ENCODE measurements around the gene MTMR1.

MTMR1 gene

DNA sequence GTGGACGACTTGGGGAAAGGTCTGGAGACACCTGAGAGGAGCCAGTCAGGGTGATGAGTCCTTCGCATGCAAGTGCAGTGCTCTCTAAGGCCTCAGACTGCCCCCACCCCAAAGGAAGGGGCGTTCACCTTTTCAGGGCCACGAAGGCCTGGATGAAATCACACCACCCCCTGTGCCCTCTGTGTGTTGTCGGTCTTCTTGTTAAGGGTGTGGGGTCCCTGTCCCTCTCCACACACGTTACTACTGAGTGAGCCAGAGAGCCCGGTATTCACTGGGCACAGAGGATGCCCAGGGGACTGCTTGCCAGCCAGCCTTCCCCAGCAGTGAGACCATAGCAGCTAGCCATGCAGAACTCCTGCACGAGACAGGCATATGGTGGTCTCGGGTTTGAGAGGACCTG lies 72.0 kb downstream of the MTMR1 start:
- no peaks in the 10 kb centered on the region for H3K9me3 ChIP-seq (ENCODE audit: insufficient read depth, low read length, severe bottlenecking)
- H3K4me2 ChIP-seq (ENCODE audit: insufficient read depth, low read length): no peak overlapping the region
- H3K4me1 ChIP-seq (ENCODE audit: insufficient read depth, low read length): no peaks in the 10 kb centered on the region
- peaks cover 24% of the 10 kb centered on the region; the same call in 1 of the 2 replicates for H3K36me3 ChIP-seq (ENCODE audit: insufficient read depth, low read length)
- H3K27me3 ChIP-seq (ENCODE audit: insufficient read depth, low read length, poor library complexity): no peaks in the 10 kb centered on the region
- TF ChIP-seq EZH2 (IDR thresholded peaks at IDR 0.05; ENCODE audit: borderline replicate concordance, low read depth, low read length, severe bottlenecking): no peak
- TF ChIP-seq, protein P1, sequence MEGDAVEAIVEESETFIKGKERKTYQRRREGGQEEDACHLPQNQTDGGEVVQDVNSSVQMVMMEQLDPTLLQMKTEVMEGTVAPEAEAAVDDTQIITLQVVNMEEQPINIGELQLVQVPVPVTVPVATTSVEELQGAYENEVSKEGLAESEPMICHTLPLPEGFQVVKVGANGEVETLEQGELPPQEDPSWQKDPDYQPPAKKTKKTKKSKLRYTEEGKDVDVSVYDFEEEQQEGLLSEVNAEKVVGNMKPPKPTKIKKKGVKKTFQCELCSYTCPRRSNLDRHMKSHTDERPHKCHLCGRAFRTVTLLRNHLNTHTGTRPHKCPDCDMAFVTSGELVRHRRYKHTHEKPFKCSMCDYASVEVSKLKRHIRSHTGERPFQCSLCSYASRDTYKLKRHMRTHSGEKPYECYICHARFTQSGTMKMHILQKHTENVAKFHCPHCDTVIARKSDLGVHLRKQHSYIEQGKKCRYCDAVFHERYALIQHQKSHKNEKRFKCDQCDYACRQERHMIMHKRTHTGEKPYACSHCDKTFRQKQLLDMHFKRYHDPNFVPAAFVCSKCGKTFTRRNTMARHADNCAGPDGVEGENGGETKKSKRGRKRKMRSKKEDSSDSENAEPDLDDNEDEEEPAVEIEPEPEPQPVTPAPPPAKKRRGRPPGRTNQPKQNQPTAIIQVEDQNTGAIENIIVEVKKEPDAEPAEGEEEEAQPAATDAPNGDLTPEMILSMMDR (IDR thresholded peaks at IDR 0.05; ENCODE audit: borderline replicate concordance, extremely low read depth, low read length, poor library complexity, severe bottlenecking): no peak
- no peak overlapping the region for H2AFZ ChIP-seq (ENCODE audit: low read depth, low read length)
- DNase-seq: no peak
- H3K27ac ChIP-seq (ENCODE audit: low read length): no peak overlapping the region
- no peak overlapping the region for H3K9ac ChIP-seq (ENCODE audit: low read depth, low read length)
- H4K20me1 ChIP-seq (ENCODE audit: insufficient read depth, low read length): no peaks in the 10 kb centered on the region
- H3K79me2 ChIP-seq (ENCODE audit: insufficient read depth, low read length): no peaks in the 10 kb centered on the region
- no peak for ATAC-seq (ENCODE audit: insufficient read depth, low read depth)
- H3K4me3 ChIP-seq (ENCODE audit: low read depth in 1 of 2, low read length in 2 of 2): no peak overlapping the region

DNA sequence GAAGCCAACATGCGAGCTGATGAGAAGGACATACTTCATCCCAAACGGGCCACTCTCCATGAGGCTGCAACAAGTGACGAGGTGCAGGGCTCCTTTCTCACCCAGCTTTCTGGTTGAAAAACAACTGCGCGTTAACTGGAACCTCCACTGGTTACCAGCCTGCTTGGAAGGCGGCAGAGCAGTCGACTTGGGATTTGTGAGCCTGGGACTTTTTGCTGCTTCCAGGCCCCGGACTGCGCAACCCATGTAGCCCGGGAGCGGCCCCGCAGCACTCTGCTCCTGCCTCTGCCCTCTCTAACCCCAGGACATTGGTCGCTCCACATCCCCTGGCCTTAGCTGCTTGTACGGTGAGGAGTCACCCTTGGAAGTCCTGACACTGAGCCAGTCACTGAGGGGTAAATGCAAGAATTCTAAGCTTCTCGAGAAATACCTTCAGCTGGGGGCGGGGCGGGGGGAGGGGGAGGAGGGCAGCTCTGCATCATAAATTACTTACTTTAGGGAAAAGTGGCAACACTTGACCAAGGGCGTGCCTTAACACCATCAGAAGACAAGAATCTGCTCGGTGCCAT lies 72.7 kb downstream of the MTMR1 start:
- Histone ChIP-seq H3K4me2 (ENCODE audit: insufficient read depth, low read length) (no peak overlapping the region), H4K20me1 (ENCODE audit: insufficient read depth, low read length) (no peaks in the 10 kb centered on the region), H3K9me3 (ENCODE audit: insufficient read depth, low read length, severe bottlenecking) (no peaks in the 10 kb centered on the region), H3K79me2 (ENCODE audit: insufficient read depth, low read length) (no peaks in the 10 kb centered on the region), H3K36me3 (ENCODE audit: insufficient read depth, low read length) (peaks cover 24% of the 10 kb centered on the region; the same call in 1 of the 2 replicates), H3K27ac (ENCODE audit: low read length) (no peak overlapping the region), H2AFZ (ENCODE audit: low read depth, low read length) (no peak overlapping the region), H3K4me3 (ENCODE audit: low read depth in 1 of 2, low read length in 2 of 2) (no peak overlapping the region), H3K27me3 (ENCODE audit: insufficient read depth, low read length, poor library complexity) (no peaks in the 10 kb centered on the region), H3K9ac (ENCODE audit: low read depth, low read length) (no peak overlapping the region), H3K4me1 (ENCODE audit: insufficient read depth, low read length) (no peaks in the 10 kb centered on the region)
- DNase-seq (no peak), ATAC-seq (ENCODE audit: insufficient read depth, low read depth) (no peak)
- TF ChIP-seq, protein P1 (IDR thresholded peaks at IDR 0.05; ENCODE audit: borderline replicate concordance, extremely low read depth, low read length, poor library complexity, severe bottlenecking): no peak
- no peak for TF ChIP-seq EZH2 (IDR thresholded peaks at IDR 0.05; ENCODE audit: borderline replicate concordance, low read depth, low read length, severe bottlenecking)

DNA sequence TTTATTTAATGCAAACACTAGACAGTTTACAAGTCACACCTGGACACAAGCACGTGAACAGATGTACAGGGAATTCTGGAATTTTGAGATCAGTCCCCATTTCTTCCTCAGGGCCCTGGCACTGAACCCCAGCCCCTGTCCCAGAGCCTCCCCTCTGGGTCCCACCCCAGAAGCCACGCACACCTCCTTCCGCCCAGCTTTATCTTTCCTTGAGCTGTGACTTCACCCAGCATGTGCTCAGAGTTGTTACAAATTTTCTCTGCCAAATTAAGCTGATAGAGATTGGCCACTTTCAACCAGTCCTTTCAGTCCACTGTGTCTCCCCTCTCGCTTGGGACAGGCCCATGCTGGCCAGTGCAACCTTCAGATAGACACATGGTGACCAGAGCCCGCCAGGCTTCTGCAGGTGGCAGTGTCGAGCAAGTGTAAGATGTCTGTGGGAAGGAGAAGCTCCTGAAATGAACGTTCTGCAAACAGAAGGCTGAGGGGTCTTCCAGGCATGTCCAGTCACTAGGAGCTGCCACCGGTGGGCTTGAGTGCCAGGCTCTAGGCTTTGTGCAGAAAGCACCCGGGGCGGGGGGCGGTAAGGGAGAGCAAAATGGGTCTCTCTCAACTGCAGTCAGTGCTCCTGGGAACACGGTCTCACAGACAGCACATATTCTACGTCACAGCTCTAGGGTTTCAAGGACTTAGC lies 73.3 kb downstream of the MTMR1 start:
- Histone ChIP-seq H3K4me2 (ENCODE audit: insufficient read depth, low read length) (no peak overlapping the region), H2AFZ (ENCODE audit: low read depth, low read length) (no peak overlapping the region), H3K36me3 (ENCODE audit: insufficient read depth, low read length) (peaks cover 21% of the 10 kb centered on the region; the same call in 1 of the 2 replicates), H3K9me3 (ENCODE audit: insufficient read depth, low read length, severe bottlenecking) (no peaks in the 10 kb centered on the region), H3K27ac (ENCODE audit: low read length) (no peak overlapping the region), H3K27me3 (ENCODE audit: insufficient read depth, low read length, poor library complexity) (no peaks in the 10 kb centered on the region), H3K9ac (ENCODE audit: low read depth, low read length) (no peak overlapping the region), H3K79me2 (ENCODE audit: insufficient read depth, low read length) (no peaks in the 10 kb centered on the region), H4K20me1 (ENCODE audit: insufficient read depth, low read length) (no peaks in the 10 kb centered on the region), H3K4me1 (ENCODE audit: insufficient read depth, low read length) (no peaks in the 10 kb centered on the region), H3K4me3 (ENCODE audit: low read depth in 1 of 2, low read length in 2 of 2) (no peak overlapping the region)
- no peak for DNase-seq
- peak; percentile 39 for ATAC-seq (ENCODE audit: insufficient read depth, low read depth)
- TF ChIP-seq, protein P1 (IDR thresholded peaks at IDR 0.05; ENCODE audit: borderline replicate concordance, extremely low read depth, low read length, poor library complexity, severe bottlenecking): peak; percentile 39
- no peak for TF ChIP-seq EZH2 (IDR thresholded peaks at IDR 0.05; ENCODE audit: borderline replicate concordance, low read depth, low read length, severe bottlenecking)

Measured in DND-41 (cell line).